PC-3 (cell line): ENCODE measurements around the gene ARHGAP22.

ENCODE experiments used
- CTCF ChIP-seq: fragments of 300-600 bp; sonication (generic); conservative IDR thresholded peaks from 2 replicates; pipeline ENCODE4 v1.5.1; 2017; ENCODE audit warnings: antibody characterized with exemption, low read depth, mild to moderate bottlenecking, low read length
- EZH2phosphoT487 ChIP-seq: fragments of 300-600 bp; sonication (generic); IDR thresholded peaks from 2 replicates; pipeline ENCODE4 v1.6.1; 2018; ENCODE audit warnings: mild to moderate bottlenecking, antibody characterized with exemption, low read length, borderline replicate concordance

- no peak for TF ChIP-seq CTCF
- TF ChIP-seq EZH2phosphoT487: no peak
These were observed 40.3 kb downstream of the ARHGAP22 start for GRCh38 chr10:48564466-48565160.
